Stimulated activated CD8-positive, alpha-beta memory T cell treated with anti-CD3 and anti-CD28 coated beads, Interleukin-4, amount 100 ng/mL, for 48 hours (primary cell): ENCODE data around the gene KCNIP1.
"Not testable (repeated sequence)": the region's sequence is repeated elsewhere in the genome, so short reads cannot be mapped to it uniquely, and the experiment has no call there.

Experiments used
- DNase-seq: peaks from one replicate; pipeline ENCODE4 v3.0.0-alpha.2; 2020

The KCNIP1 gene

GRCh38 chr5:170736966-170737365 is 233.1 kb downstream of the KCNIP1 start:
- no peak for DNase-seq

GRCh38 chr5:170737591-170737990 is 233.8 kb downstream of the KCNIP1 start:
- no peak for DNase-seq

- no peak for DNase-seq
Observed at GRCh38 chr5:170738840-170739239, 235.0 kb downstream of the KCNIP1 start.

- no peak for DNase-seq
Observed at GRCh38 chr5:170739446-170739845, 235.6 kb downstream of the KCNIP1 start.

GRCh38 chr5:170740551-170741205 is 236.9 kb downstream of the KCNIP1 start:
- no peak for DNase-seq

GRCh38 chr5:170741801-170742200 is 238.0 kb downstream of the KCNIP1 start:
- DNase-seq = no peak

GRCh38 chr5:170743876-170744212 is 240.0 kb downstream of the KCNIP1 start:
- DNase-seq = no peak

GRCh38 chr5:170745481-170746071 is 241.8 kb downstream of the KCNIP1 start:
- no peak for DNase-seq

GRCh38 chr5:170746075-170746960 is 242.5 kb downstream of the KCNIP1 start:
- DNase-seq = no peak

- no peak for DNase-seq
Observed at GRCh38 chr5:170746961-170747340, 243.1 kb downstream of the KCNIP1 start.

- no peak for DNase-seq
Observed at GRCh38 chr5:170747357-170747756, 243.5 kb downstream of the KCNIP1 start.

GRCh38 chr5:170747851-170748250 is 244.0 kb downstream of the KCNIP1 start:
- no peak for DNase-seq

GRCh38 chr5:170748951-170749471 is 245.2 kb downstream of the KCNIP1 start:
- no peak for DNase-seq

GRCh38 chr5:170749911-170750431 is 246.2 kb downstream of the KCNIP1 start:
- no peak for DNase-seq

GRCh38 chr5:170750791-170751190 is 247.0 kb downstream of the KCNIP1 start:
- DNase-seq = no peak

- DNase-seq = no peak
Observed at GRCh38 chr5:170751631-170752030, 247.8 kb downstream of the KCNIP1 start.

GRCh38 chr5:170752257-170753215 is 248.7 kb downstream of the KCNIP1 start:
- DNase-seq = no peak

GRCh38 chr5:170753311-170753710 is 249.5 kb downstream of the KCNIP1 start:
- no peak for DNase-seq

GRCh38 chr5:170754508-170754907 is 250.7 kb downstream of the KCNIP1 start:
- DNase-seq = not testable (repeated sequence)

GRCh38 chr5:170755679-170756456 is 252.0 kb downstream of the KCNIP1 start:
- DNase-seq = no peak

GRCh38 chr5:170756691-170757090 is 252.9 kb downstream of the KCNIP1 start:
- no peak for DNase-seq
